Measurements from ENCODE around the gene SH3BP4. TPM values are rescaled to one million over a fixed set of nuclear protein-coding genes. Genes with fewer than 3 reads are reported as not detected.
"Not testable (repeated sequence)": the region's sequence is repeated elsewhere in the genome, so short reads cannot be mapped to it uniquely, and the experiment has no call there.

Gene SH3BP4
- polyA plus RNA-seq, 1 experiment: 224 TPM

DNA sequence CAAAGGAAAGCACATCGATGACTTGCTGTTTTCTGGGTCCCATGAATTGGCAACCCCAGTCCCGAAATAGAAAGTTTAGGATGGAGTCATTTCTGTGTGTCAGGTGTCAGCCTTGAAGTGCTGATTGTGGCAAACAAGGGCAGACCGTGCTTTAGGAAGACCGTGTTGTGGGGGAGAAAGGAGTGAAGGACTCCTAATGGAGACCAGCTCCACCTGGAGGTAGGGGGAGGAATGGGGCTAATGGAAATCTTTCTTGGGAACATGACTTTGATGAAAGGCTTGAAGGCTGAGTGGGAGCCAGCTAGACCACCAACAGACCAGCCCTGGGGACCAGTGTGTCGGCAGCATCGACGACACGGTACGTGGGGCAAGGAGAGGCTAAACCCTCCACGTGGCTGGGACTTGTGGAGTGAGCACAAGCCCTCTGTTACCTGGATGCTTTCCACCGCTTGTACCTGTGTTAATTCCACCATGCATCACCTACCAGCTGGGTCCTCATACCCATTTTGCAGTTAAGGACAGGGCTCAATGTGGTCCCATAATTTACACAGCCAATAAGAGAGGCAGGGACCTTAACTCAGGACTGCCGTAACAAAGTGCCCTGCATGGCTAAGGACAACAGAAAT, 104.2 kb downstream of the SH3BP4 start:
- CTCF ChIA-PET: interaction anchor here (0.8 kb wide), 1 partner anchor 173 kb away, joined by 4 read pairs; no protein-coding TSS in a partner anchor
- H3K27ac ChIP-seq (ENCODE audit: low read depth, low read length): no peak overlapping the region
- no peak for DNase-seq (ENCODE audit: low read depth, low spot score)
- POLR2A ChIA-PET: no interaction called here
- H3K9me3 ChIP-seq (ENCODE audit: control insufficient read depth, insufficient read depth, low read length): no peaks in the 10 kb centered on the region; the same call in 1 of the 2 replicates
- H3K27me3 ChIP-seq (ENCODE audit: control insufficient read depth, insufficient read depth, low read length): no peaks in the 10 kb centered on the region
- H3K4me3 ChIP-seq (ENCODE audit: low read depth, low read length): no peak overlapping the region
- TF ChIP-seq, protein P1, sequence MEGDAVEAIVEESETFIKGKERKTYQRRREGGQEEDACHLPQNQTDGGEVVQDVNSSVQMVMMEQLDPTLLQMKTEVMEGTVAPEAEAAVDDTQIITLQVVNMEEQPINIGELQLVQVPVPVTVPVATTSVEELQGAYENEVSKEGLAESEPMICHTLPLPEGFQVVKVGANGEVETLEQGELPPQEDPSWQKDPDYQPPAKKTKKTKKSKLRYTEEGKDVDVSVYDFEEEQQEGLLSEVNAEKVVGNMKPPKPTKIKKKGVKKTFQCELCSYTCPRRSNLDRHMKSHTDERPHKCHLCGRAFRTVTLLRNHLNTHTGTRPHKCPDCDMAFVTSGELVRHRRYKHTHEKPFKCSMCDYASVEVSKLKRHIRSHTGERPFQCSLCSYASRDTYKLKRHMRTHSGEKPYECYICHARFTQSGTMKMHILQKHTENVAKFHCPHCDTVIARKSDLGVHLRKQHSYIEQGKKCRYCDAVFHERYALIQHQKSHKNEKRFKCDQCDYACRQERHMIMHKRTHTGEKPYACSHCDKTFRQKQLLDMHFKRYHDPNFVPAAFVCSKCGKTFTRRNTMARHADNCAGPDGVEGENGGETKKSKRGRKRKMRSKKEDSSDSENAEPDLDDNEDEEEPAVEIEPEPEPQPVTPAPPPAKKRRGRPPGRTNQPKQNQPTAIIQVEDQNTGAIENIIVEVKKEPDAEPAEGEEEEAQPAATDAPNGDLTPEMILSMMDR (IDR thresholded peaks at IDR 0.05; ENCODE audit: low read depth, low read length): peak; percentile 53

DNA sequence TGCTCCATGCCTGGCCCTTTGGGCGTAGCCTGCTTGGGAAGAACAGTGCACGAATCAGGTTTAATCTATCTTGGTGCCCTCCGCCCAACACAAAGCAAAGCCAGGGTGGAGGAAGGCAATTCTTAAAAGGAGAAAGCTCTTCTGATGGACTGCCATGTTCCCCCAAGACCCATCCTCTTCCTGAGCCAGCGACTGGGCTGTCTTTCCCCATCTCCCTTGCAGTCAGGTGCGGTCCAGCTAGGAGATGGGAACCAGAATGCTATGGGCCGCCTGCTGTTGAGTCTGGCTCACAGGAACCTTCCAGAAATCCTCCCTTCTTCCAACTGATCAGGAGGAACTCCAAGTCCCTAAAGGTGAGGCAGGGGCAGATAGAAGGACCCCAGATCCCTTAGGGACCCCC, 105.0 kb downstream of the SH3BP4 start:
- no peaks in the 10 kb centered on the region; the same call in 1 of the 2 replicates for H3K9me3 ChIP-seq (ENCODE audit: control insufficient read depth, insufficient read depth, low read length)
- no peak for DNase-seq (ENCODE audit: low read depth, low spot score)
- TF ChIP-seq, protein P1 (IDR thresholded peaks at IDR 0.05; ENCODE audit: low read depth, low read length): no peak
- no peak overlapping the region for H3K27ac ChIP-seq (ENCODE audit: low read depth, low read length)
- ChIA-PET CTCF (interaction anchor here (0.8 kb wide), 1 partner anchor 12 kb away, joined by 4 read pairs; no protein-coding TSS in a partner anchor), POLR2A (interaction anchor here (0.7 kb wide), 1 partner anchor 73 kb away, joined by 3 read pairs; no protein-coding TSS in a partner anchor)
- H3K27me3 ChIP-seq (ENCODE audit: control insufficient read depth, insufficient read depth, low read length): no peaks in the 10 kb centered on the region
- no peak overlapping the region for H3K4me3 ChIP-seq (ENCODE audit: low read depth, low read length)

DNA sequence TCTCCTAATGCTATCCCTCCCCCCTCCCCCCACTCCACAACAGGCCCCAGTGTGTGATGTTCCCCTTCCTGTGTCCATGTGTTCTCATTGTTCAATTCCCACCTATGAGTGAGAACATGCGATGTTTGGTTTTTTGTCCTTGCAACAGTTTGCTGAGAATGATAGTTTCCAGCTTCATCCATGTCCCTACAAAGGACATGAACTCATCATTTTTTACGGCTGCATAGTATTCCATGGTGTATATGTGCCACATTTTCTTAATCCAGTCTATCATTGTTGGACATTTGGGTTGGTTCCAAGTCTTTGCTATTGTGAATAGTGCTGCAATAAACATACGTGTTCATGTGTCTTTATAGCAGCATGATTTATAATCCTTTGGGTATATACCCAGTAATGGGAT, 105.8 kb downstream of the SH3BP4 start:
- H3K4me3 ChIP-seq (ENCODE audit: low read depth, low read length); DNase-seq (ENCODE audit: low read depth, low spot score); H3K9me3 ChIP-seq (ENCODE audit: control insufficient read depth, insufficient read depth, low read length); H3K27ac ChIP-seq (ENCODE audit: low read depth, low read length); CTCF ChIA-PET; H3K27me3 ChIP-seq (ENCODE audit: control insufficient read depth, insufficient read depth, low read length): not testable (repeated sequence)
- POLR2A ChIA-PET: interaction anchor here (0.7 kb wide), 1 partner anchor 74 kb away, joined by 3 read pairs; no protein-coding TSS in a partner anchor

DNA sequence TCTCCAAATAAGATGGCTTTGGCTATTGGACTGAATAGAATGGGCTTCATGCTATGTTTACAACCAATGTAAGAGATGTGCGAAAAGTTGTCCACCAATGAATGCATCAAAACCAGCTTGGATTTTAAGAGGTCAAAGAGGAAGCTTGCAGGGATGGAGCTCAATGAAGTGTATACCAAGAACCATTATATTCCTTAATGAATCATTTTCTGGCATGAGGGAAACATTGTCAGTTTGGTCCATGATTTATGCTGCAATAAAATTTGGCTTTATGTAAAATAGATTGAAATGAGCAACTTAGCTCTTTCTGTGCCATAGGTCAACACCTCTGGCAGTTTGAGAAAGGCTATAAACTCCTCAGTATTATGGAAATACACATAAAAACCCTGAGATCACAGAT, 107.3 kb downstream of the SH3BP4 start:
- H3K27ac ChIP-seq (ENCODE audit: low read depth, low read length): no peak overlapping the region
- no peaks in the 10 kb centered on the region for H3K27me3 ChIP-seq (ENCODE audit: control insufficient read depth, insufficient read depth, low read length)
- TF ChIP-seq, protein P1 (IDR thresholded peaks at IDR 0.05; ENCODE audit: low read depth, low read length): no peak
- ChIA-PET CTCF (interaction anchor here (0.8 to 1.1 kb wide), 3 partner anchors 58 to 514 kb away, joined by 3 read pairs; no protein-coding TSS in a partner anchor), POLR2A (no interaction called here)
- no peak for DNase-seq (ENCODE audit: low read depth, low spot score)
- no peaks in the 10 kb centered on the region for H3K9me3 ChIP-seq (ENCODE audit: control insufficient read depth, insufficient read depth, low read length)
- no peak overlapping the region for H3K4me3 ChIP-seq (ENCODE audit: low read depth, low read length)

DNA sequence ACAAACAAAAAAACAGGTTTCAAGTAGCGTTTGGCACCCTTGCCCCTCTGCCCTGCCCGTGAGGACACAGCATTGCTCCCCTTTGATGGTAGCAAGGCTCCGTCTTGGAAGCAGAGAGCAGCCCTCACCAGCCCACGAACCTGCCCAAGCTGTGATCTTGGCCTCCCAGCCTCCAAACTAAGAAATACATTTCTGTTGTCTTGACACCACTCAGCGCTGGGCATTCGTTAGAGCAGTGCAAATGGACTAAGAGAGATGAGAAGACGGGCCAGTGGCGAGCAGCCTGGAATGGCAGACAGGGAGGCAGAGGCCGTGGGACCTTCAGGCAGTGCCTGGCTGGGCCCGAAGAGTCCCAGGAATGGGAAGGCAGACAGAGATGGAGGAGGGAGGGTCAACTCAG, 109.8 kb downstream of the SH3BP4 start:
- no peak for DNase-seq (ENCODE audit: low read depth, low spot score)
- no peaks in the 10 kb centered on the region for H3K27me3 ChIP-seq (ENCODE audit: control insufficient read depth, insufficient read depth, low read length)
- ChIA-PET CTCF (no interaction called here), POLR2A (no interaction called here)
- H3K4me3 ChIP-seq (ENCODE audit: low read depth, low read length): no peak overlapping the region
- H3K9me3 ChIP-seq (ENCODE audit: control insufficient read depth, insufficient read depth, low read length): no peaks in the 10 kb centered on the region
- TF ChIP-seq, protein P1 (IDR thresholded peaks at IDR 0.05; ENCODE audit: low read depth, low read length): no peak
- H3K27ac ChIP-seq (ENCODE audit: low read depth, low read length): no peak overlapping the region
